GM12872 (cell line): ENCODE results near the gene SCAF8.

Source experiments
- TF ChIP-seq, protein P1 (sequence below): IDR thresholded peaks from 3 replicates; pipeline ENCODE4 v1.5.1; 2011; ENCODE audit warnings: low read depth, mild to moderate bottlenecking, low read length, moderate library complexity; ENCODE audit not compliant: insufficient read depth

The SCAF8 gene

DNA sequence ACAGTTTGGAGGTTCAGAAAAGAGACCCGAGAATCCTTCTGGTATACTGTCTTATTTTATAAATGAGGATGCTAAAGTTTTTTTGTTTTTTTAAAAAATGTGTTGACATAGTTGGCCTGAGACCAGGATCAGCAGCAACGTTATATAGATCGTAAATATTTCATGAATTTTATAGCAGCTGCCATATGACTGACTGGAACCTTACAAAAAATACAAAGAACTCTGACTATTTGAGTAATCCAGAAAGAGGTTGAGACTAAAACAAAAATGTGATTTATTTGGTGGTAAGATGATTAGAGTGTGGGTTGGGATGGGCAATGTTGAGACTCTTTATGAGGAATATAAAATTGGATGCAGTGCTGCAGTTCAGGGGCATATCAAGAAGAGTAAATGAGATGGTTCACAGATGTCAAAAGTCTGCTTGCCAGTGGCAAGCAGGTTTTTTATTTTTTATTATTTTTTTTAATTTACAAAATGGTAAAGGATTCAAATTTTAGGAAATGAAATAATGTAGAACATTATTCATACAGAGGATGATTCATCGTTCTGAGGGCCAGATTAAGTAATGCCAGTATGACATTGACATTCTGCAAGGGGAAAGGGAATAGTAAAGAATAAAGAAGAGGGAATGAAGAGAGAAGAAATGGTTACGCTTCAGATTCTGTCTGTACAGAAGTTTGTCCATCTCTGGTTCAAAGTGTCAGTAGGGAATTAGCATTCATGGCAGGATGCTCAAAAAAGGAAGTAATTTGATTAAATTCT lies 58.5 kb downstream of the SCAF8 start:
- TF ChIP-seq, protein P1, sequence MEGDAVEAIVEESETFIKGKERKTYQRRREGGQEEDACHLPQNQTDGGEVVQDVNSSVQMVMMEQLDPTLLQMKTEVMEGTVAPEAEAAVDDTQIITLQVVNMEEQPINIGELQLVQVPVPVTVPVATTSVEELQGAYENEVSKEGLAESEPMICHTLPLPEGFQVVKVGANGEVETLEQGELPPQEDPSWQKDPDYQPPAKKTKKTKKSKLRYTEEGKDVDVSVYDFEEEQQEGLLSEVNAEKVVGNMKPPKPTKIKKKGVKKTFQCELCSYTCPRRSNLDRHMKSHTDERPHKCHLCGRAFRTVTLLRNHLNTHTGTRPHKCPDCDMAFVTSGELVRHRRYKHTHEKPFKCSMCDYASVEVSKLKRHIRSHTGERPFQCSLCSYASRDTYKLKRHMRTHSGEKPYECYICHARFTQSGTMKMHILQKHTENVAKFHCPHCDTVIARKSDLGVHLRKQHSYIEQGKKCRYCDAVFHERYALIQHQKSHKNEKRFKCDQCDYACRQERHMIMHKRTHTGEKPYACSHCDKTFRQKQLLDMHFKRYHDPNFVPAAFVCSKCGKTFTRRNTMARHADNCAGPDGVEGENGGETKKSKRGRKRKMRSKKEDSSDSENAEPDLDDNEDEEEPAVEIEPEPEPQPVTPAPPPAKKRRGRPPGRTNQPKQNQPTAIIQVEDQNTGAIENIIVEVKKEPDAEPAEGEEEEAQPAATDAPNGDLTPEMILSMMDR: no peak

DNA sequence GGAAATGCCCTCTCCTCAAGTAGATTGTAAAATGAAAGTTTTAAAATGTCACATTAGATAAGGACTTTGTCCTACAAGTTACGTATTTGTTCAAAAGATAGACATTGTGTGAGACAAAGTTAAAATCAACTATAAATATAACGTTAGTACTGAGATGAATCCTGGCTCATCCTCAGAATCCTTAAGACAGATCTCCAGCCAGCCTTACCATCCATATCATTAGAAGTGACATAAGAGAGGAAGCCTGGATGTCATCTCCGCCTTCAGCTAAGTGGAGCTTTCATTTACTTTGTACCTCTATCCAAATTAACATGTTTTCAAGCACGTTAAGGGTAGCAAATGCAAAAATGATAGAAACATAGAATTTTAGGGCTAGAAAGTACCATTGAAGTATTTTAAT lies 59.1 kb downstream of the SCAF8 start:
- TF ChIP-seq, protein P1: no peak

DNA sequence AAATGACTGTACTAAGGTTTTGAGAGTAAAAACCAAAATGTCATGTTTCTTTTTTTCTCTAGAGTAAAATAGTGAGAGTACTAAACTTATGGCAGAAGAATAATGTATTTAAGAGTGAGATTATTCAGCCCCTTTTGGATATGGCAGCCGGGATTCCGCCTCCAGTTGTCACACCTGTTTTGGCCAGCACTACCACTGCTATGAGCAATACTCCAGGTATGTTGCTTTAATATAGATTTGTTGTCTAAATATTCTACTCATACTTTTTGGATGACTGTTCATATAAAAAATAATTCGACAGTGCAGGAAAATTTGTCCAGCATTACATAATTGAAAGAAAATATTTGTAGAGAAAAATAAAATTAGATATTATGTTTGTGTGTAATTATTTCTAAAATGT lies 59.5 kb downstream of the SCAF8 start:
- TF ChIP-seq, protein P1: no peak

DNA sequence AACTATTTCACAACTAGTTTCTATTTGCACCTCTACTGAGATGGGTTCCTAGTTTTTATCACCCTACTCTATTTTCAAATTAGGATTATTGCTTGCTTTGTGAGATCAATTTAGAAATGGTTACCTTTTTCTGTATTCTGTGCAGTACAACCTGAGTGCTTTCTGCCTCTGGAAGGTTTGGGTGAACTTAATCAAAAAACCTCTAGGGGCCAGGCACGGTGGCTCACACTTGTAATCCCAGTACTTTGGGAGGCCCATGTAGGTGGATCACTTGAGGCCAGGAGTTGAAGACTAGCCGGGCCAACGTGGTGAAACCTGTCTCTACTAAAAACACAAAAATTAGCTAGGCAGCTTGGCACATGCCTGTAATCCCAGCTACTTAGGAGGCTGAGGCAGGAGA lies 63.3 kb downstream of the SCAF8 start:
- TF ChIP-seq, protein P1: no peak

DNA sequence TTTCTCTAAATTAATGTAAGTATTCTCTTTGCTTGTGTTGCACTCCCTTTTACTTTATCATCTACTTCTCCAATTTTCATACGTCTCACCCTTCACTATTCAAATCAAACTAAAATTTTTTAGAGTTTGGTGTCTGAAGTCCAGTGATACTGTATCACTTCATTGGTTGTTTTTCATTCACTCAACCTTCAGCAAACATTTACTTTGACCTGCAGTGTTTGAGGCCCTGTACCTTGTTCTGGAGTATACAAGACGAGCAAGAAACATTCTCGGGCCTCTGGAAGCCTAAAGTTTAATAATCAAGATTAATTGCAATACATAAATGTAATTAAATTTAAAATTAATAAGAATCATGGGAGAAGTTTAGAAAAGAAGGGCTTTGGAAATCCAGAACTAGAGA lies 64.6 kb downstream of the SCAF8 start:
- TF ChIP-seq, protein P1: no peak

DNA sequence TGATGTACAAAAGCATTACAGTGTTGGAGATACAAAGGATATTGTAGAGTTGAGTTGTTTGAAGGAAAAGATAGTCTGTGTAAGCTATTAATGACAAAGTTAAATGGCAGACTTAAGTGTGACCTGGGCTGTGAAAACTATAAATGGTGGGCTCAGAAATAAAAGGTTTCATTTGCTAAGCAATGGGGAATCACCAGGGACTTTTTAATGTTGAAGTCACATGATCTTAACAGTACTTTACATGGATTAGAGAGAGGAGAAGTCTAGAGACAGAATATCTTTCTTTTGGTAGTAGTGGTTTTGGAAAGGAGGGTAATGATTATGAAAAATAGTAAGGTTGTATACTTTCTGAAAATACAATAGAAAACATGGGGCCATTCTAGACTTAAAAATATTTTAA lies 67.1 kb downstream of the SCAF8 start:
- TF ChIP-seq, protein P1: no peak

DNA sequence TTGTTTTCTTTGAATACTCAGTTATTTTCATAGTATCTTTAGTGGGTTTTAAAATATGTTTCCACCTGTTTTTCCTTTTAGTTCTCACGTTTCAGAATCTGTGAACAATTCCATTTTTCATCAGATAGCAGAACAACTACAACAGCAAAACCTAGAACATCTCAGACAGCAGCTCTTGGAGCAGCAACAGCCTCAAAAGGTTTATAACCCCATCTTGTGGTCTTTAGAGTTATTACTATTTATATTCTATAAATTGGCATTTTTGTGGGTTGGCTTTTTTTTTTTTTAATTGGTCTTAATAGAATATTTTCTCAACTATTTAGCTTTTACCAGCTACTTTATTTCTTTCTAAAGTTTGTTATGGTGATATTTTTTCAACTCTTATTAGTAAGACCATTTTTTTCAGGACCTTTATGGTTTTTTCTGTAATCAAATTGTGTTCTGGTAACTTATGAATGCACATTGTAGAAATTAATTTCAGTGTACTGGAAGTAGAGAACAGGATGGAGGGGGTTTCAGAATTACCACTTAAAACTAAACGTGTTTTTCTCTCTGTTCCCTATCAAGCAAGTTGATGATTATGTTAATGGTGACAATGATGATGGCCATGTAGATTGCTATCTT lies 72.2 kb downstream of the SCAF8 start:
- TF ChIP-seq, protein P1: peak; percentile 37; the same call in 2 of the 3 replicates
